Effector CD4-positive, alpha-beta T cell (primary cell): ENCODE results near the gene SGCD.

Experiments
- DNase-seq: peaks from one replicate; pipeline ENCODE4 v3.0.0-alpha.2; 2020

The SGCD gene

DNA sequence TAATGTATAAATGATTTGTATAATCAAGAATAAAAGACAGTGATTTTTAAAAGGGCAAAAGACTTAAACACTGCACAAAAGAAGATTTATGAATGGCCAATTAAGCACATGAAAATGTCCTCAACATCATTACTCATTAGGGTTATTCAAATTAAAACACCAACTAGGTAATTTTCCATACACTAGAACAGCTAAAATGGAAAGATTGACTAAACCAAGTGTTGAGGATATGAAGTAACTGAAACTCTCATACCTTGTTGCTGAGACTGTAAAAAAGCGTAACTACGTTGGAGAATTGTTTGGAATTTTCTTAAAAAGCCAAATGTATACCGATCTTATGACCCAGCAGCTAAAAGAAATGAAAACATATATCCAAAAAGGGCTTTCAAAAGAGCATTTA is 144.9 kb downstream of the SGCD start:
- DNase-seq: no peak

GRCh38 chr5:156473269-156473908 is 146.4 kb downstream of the SGCD start:
- no peak for DNase-seq

DNA sequence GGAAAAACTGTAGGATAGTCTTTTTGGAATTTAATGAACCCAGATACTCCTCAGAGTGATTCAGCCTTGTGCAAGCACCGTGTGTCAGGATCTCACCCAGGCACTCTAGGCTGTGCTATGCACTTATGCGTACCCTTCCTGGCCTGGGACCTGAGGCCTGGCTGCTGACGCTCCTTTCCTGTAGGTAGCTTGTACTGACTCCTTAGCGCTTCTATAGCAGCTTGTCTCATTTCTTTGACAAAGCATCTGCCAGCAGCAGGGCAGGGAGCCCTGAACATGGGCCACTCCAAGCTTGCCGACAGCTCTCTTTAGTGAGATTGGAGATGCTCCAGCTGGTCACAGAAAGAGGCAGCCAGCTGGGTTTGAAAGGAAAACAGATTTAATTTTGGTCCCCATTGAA is 147.3 kb downstream of the SGCD start:
- DNase-seq: no peak

DNA sequence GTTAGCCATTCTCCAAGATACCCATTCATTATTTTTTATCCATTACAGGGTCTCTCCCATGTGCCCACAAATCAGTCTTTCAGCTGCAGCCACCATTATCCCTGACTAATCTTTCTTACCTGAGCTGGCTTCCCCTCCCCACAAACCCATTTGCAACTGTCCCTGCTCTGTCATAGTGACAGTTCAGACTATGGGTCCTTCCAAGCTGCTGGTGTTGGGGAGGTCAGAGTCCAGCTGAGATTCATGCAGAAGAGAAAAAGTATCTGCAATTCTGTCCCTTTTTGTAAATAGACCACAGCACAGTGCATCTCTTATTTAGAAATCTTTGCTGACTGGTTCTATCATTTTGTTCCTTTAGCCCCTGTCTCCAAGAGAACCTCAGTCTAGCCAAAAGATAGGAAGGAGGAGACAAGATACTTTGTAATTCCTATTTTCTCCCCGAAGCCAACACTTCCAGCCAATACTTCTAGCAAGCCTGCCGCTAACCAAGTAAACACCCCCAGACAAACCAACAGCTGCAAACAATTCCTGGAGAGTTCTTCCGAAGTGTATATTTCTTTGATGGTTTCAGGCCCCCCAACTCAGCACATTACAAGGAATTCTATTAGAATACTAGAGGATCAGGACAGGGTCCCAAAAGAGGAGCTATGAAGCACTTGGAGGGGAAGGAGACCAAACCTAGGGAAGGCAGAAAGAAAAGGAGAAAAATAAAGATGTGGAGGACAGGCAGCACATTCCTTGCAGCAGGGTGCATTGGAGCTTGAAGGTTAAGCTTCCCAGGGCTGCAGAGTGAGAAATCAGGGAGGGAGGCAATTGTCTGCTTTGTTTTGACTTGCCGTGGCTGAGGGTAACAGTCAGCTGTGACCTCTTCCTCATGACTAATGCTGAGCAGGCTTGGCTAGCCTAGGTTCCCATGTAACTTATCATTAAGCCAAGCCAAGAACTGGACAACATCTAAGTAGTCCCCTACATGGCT is 148.5 kb downstream of the SGCD start:
- DNase-seq: no peak

DNA sequence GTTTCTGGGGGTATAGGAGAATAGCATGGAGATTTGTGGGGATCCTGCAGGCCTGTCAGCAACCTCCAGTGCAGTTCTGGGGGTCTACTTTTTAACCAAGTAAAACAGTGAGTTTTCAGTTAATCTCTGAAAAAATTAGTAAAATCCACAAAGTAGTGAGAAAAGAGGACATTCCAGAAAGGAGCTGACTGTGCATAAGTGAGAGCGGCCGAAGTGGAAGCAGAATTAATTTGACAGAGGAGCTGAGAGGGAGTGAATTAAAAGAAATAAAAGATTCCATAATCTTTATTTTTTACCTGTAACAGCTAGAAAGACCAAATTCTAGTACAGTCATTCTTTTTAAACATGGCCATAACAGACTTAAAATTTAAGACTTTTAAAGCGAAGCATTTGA is 149.2 kb downstream of the SGCD start:
- DNase-seq: no peak

GRCh38 chr5:156476678-156477077 is 149.7 kb downstream of the SGCD start:
- DNase-seq: no peak

DNA sequence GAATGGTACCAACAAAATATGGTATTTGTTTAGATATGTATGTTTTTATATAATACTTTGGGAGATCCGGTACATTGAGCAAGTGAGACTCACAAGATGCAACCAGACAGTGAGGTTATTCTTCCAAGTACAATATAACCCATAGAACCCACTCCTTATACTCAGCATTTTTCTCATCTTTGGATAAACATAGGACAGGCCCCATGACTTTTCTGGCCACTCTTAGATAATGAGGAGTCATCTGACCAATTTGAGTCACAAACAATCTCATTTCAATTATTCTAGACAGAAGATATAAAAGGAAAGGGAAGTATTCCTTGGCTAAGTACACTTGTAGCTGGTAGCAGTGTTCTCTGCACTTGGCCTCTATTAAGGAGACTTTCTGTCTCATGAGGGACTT is 150.2 kb downstream of the SGCD start:
- DNase-seq: no peak

DNA sequence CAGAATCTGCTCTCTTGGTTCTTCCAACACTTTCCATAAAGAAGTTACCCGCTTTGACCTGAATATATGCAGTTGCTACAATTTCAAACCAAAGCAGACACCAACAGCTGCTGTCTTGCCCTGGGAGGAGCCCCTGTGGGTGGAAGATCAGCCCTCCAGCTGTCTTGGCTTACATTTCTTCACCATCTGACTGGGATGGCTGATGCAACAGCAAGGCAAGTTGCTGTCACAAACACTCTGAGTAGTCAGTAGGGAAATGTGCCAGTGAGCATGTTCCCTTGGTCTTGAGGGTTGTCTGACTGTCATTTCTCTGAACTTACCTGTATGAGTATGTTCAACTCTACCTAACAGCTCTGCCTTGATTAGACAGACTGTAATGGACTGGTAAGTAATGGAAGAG is 152.9 kb downstream of the SGCD start:
- DNase-seq: no peak

GRCh38 chr5:156481741-156482140 is 154.8 kb downstream of the SGCD start:
- DNase-seq: no peak

DNA sequence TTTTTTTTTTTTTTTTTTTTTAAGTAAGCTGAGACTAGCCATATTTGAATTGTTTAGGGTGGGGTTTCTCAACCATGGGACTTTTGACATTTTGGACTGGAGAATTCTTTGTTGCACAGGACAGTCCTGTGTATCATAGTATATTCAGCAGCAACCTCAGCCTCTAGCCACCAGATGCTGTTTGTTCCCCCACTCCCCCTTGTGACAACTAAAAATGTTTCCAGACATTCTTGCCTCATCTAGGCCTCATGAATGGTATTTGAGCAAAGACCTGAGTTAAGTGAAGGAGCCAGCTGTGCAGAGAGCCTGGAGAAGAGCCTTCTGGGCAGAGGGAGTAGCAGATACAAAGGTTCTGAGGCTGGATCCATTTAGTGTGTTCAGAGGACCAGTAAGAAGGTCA is 155.9 kb downstream of the SGCD start:
- DNase-seq: no peak

GRCh38 chr5:156486394-156487238 is 159.7 kb downstream of the SGCD start:
- no peak for DNase-seq

GRCh38 chr5:156491766-156492165 is 164.8 kb downstream of the SGCD start:
- no peak for DNase-seq

DNA sequence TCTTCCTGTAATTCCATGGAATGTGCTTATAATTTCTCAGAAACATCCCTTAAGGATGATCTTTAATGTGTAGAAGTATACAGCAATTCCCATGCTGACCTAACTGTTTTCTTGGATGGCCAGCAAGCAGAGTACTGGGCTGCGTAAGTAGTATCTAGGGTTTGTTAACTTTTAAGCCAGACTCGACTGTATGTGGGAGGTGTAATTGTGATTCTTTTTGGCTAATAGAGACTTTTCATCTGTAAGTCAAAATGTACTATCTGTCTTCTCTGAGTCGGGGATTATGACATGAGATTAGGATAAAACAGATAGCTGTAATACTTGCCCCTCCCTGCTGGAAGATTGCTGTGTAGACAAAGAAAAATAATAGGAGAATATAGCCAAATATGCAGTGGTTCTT is 169.3 kb downstream of the SGCD start:
- no peak for DNase-seq

DNA sequence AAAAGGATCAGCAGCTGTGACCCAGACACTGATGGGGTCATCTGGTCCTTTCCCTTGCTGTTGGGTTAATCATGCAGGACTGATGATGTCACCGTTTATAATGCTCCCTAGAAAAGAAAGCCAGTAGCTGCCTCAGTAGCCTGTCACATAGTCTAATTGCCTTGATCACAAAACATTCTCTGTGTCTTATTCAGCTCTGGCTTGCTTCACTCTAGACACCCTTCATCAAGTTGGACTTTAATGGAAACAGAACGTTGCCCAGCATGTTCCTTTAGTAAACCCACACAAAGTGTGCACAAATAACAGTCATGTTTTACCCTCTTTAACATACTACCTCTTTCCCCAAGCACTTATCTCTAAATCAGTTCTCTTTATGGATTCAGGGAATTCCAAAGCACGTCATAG is 170.8 kb downstream of the SGCD start:
- DNase-seq: no peak

- no peak for DNase-seq
These were observed 171.4 kb downstream of the SGCD start for GRCh38 chr5:156498226-156498980.

GRCh38 chr5:156500755-156501154 is 173.8 kb downstream of the SGCD start:
- no peak for DNase-seq

- no peak for DNase-seq
These were observed 178.1 kb downstream of the SGCD start for GRCh38 chr5:156505101-156505500.

DNA sequence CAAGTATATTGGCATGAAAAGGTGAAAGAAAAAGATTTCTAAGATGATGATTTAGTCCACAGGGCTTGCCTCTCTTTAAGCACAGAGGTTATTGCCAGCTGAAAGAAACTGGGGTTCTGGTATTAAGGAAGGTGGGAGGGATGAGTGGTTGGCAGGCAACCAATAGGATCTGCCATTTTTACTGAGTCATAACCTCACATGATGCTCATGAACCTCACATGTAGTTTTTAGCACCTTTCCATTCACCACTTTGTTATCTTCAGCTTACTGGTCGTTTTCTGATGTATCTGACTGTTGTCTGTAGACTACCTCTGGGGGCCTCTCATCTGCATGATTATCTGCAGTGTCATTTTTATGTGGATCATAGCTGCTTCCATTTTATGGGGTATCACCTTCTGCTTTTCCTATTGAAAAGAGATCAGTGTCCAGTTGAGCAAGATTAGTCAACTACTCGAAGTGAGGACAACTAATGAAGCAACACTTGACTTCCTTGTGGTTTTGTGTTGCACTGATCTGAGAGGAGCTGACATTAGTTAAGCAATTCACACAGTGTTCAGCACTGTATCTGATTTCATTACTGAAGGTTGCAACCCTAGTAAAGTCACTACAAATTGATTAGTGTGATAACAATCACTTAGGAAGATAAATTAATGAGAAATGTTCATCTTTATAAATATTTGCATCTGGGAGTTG is 186.3 kb downstream of the SGCD start:
- DNase-seq: no peak

- DNase-seq: no peak
These were observed 188.2 kb downstream of the SGCD start for GRCh38 chr5:156515121-156515520.

DNA sequence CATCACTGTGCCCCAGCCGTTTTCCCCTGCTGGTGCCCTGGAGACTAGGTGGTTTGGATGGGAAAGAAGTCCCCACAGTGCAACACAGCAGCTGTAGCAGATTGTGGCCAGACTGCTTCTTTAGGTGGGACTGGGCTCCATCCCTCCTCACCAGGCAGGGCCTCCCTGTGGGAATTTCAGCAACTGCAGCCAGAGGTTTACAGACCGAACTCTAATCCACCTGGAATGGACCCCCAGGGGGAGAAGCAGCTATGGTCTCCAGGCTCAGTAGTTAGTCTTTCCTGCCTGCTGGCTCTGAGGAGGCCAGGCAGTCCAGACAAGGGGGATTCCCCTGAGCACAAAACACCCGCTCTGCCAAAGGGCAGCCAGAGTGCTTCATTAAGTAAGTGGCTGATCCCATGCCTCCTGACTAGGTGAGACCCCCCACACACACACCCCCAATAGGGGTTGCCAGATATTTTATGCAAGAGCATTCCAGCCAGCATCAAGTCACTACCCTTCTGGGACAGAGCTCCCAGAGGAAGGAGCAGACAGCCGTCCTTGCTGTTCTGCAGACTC is 188.9 kb downstream of the SGCD start:
- DNase-seq: no peak
